Measurements from ENCODE around the gene UST. TPM values are rescaled to one million over a fixed set of nuclear protein-coding genes. Genes with fewer than 3 reads are reported as not detected.

UST gene
- polyA plus RNA-seq, 1 donor (not counting 4 experiments of a cell fraction or from before 2014, with no cell fraction given): 6.1 TPM

GRCh38 chr6:148964467-148964866 is 217.6 kb downstream of the UST start:
- DNase-seq (ENCODE audit: low read depth, low spot score) (no peak), FAIRE-seq (no peak)
- Histone ChIP-seq H3K36me3 (ENCODE audit: control insufficient read depth in 2 of 2, extremely low read depth in 1 of 2, insufficient read depth in 2 of 2, low read length in 2 of 2) (no peaks in the 10 kb centered on the region), H3K79me2 (ENCODE audit: control insufficient read depth, insufficient read depth, low read length) (no peaks in the 10 kb centered on the region), H3K9ac (ENCODE audit: control insufficient read depth, extremely low read depth, insufficient read depth, low read length) (no peak overlapping the region), H3K9me1 (ENCODE audit: control insufficient read depth, extremely low read depth, insufficient read depth, low read length) (no peaks in the 10 kb centered on the region), H3K4me1 (ENCODE audit: control insufficient read depth, extremely low read depth, insufficient read depth, low read length) (no peaks in the 10 kb centered on the region), H4K20me1 (ENCODE audit: control insufficient read depth, extremely low read depth, insufficient read depth, low read length) (no peaks in the 10 kb centered on the region), H3K27ac (ENCODE audit: control insufficient read depth, insufficient read depth, low read length) (no peak overlapping the region), H3K4me2 (ENCODE audit: control insufficient read depth, extremely low read depth, insufficient read depth, low read depth, low read length) (no peak overlapping the region), H2AFZ (ENCODE audit: control insufficient read depth, low read length) (no peak overlapping the region), H3K9me3 (ENCODE audit: control insufficient read depth, low read depth, low read length) (no peaks in the 10 kb centered on the region), H3K27me3 (ENCODE audit: control insufficient read depth, extremely low read depth, insufficient read depth, low read length) (no peaks in the 10 kb centered on the region), H3K4me3 (ENCODE audit: control insufficient read depth in 2 of 3, extremely low read depth in 1 of 3, insufficient read depth in 2 of 3, low read depth in 1 of 3, low read length in 3 of 3) (no peak overlapping the region)
- TF ChIP-seq EZH2 (IDR thresholded peaks at IDR 0.05; ENCODE audit: low read length): no peak
- TF ChIP-seq CTCF (optimal IDR thresholded peaks at IDR 0.05 in 1 of 3, IDR thresholded peaks at IDR 0.05 in 1 of 3, conservative IDR thresholded peaks at IDR 0.05 in 1 of 3; ENCODE audit: extremely low read depth in 1 of 3, insufficient read depth in 2 of 3, low read length in 3 of 3): no peak
- dilution Hi-C loops (cut with MboI; ENCODE audit: extremely low pct_ligation_motif_present, low sequenced_read_pairs): no loop called here

- Histone ChIP-seq H3K36me3 (ENCODE audit: control insufficient read depth in 2 of 2, extremely low read depth in 1 of 2, insufficient read depth in 2 of 2, low read length in 2 of 2) (no peaks in the 10 kb centered on the region), H3K4me3 (ENCODE audit: control insufficient read depth in 2 of 3, extremely low read depth in 1 of 3, insufficient read depth in 2 of 3, low read depth in 1 of 3, low read length in 3 of 3) (no peak overlapping the region), H3K9me1 (ENCODE audit: control insufficient read depth, extremely low read depth, insufficient read depth, low read length) (no peaks in the 10 kb centered on the region), H3K4me1 (ENCODE audit: control insufficient read depth, extremely low read depth, insufficient read depth, low read length) (no peaks in the 10 kb centered on the region), H3K27me3 (ENCODE audit: control insufficient read depth, extremely low read depth, insufficient read depth, low read length) (no peaks in the 10 kb centered on the region), H2AFZ (ENCODE audit: control insufficient read depth, low read length) (no peak overlapping the region), H3K27ac (ENCODE audit: control insufficient read depth, insufficient read depth, low read length) (no peak overlapping the region), H3K9me3 (ENCODE audit: control insufficient read depth, low read depth, low read length) (no peaks in the 10 kb centered on the region), H3K4me2 (ENCODE audit: control insufficient read depth, extremely low read depth, insufficient read depth, low read depth, low read length) (no peak overlapping the region), H3K79me2 (ENCODE audit: control insufficient read depth, insufficient read depth, low read length) (no peaks in the 10 kb centered on the region), H4K20me1 (ENCODE audit: control insufficient read depth, extremely low read depth, insufficient read depth, low read length) (no peaks in the 10 kb centered on the region), H3K9ac (ENCODE audit: control insufficient read depth, extremely low read depth, insufficient read depth, low read length) (no peak overlapping the region)
- no peak for FAIRE-seq
- dilution Hi-C loops (cut with MboI; ENCODE audit: extremely low pct_ligation_motif_present, low sequenced_read_pairs): no loop called here
- DNase-seq (ENCODE audit: low read depth, low spot score): no peak
- TF ChIP-seq CTCF (optimal IDR thresholded peaks at IDR 0.05 in 1 of 3, IDR thresholded peaks at IDR 0.05 in 1 of 3, conservative IDR thresholded peaks at IDR 0.05 in 1 of 3; ENCODE audit: extremely low read depth in 1 of 3, insufficient read depth in 2 of 3, low read length in 3 of 3): no peak
- TF ChIP-seq EZH2 (IDR thresholded peaks at IDR 0.05; ENCODE audit: low read length): no peak
Measured at GRCh38 chr6:148965287-148965686, 218.5 kb downstream of the UST start.
